ENCODE results near the gene ZNF367.

ZNF367 gene

GRCh38 chr9:96398582-96399324 lies 19.4 kb downstream of the ZNF367 start:
- no peak overlapping the region for H3K4me2 ChIP-seq (ENCODE audit: low read length)
- no peaks in the 10 kb centered on the region for H3K27me3 ChIP-seq (ENCODE audit: low read depth, low read length)
- peaks cover 29% of the 10 kb centered on the region for H3K36me3 ChIP-seq (replicated peaks; ENCODE audit: low read depth, low read length)
- no peak overlapping the region for H2AFZ ChIP-seq (ENCODE audit: low read depth, low read length)
- H3K9me3 ChIP-seq (ENCODE audit: insufficient read depth, low read length), result no peaks in the 10 kb centered on the region
- TF ChIP-seq, protein P1, sequence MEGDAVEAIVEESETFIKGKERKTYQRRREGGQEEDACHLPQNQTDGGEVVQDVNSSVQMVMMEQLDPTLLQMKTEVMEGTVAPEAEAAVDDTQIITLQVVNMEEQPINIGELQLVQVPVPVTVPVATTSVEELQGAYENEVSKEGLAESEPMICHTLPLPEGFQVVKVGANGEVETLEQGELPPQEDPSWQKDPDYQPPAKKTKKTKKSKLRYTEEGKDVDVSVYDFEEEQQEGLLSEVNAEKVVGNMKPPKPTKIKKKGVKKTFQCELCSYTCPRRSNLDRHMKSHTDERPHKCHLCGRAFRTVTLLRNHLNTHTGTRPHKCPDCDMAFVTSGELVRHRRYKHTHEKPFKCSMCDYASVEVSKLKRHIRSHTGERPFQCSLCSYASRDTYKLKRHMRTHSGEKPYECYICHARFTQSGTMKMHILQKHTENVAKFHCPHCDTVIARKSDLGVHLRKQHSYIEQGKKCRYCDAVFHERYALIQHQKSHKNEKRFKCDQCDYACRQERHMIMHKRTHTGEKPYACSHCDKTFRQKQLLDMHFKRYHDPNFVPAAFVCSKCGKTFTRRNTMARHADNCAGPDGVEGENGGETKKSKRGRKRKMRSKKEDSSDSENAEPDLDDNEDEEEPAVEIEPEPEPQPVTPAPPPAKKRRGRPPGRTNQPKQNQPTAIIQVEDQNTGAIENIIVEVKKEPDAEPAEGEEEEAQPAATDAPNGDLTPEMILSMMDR (IDR thresholded peaks at IDR 0.05; ENCODE audit: low read depth, low read length), result no peak
- TF ChIP-seq EZH2phosphoT487 (IDR thresholded peaks at IDR 0.05; ENCODE audit: low read depth), result no peak
- peaks cover 84% of the 10 kb centered on the region for H3K79me2 ChIP-seq (ENCODE audit: low read length)
- no peak overlapping the region for H3K4me3 ChIP-seq (ENCODE audit: low read length)
- no peak overlapping the region for H3K9ac ChIP-seq (ENCODE audit: low read length)
- peaks cover 51% of the 10 kb centered on the region for H4K20me1 ChIP-seq (ENCODE audit: insufficient read depth, low read length)
- peak overlapping the region; percentile 6; the same call in 1 of the 2 replicates for H3K27ac ChIP-seq (ENCODE audit: low read length)
- H3K4me1 ChIP-seq (ENCODE audit: low read length), result no peaks in the 10 kb centered on the region

DNA sequence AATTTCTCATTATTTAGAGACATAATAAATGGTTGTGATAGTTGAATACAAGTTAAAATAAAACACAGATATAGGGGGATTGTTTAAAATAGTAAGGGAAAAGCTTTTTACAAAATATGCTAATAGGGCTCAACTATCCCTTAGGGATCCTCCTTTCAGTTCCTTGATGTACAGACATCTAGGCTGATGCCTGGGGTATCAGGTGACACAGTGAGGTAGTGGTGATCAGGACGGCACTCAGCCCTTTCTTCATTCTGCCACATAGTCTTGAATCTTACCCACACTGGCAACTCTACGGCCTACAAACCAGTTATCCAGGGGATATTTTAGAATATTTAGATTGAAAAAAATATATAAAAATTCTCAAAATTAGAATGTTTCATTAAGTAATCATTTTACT lies 22.2 kb downstream of the ZNF367 start:
- H3K9me3 ChIP-seq (ENCODE audit: insufficient read depth, low read length), result no peaks in the 10 kb centered on the region
- no peak overlapping the region for H3K9ac ChIP-seq (ENCODE audit: low read length)
- H3K4me1 ChIP-seq (ENCODE audit: low read length), result no peaks in the 10 kb centered on the region
- H3K79me2 ChIP-seq (ENCODE audit: low read length), result peaks cover 58% of the 10 kb centered on the region
- peaks cover 40% of the 10 kb centered on the region for H4K20me1 ChIP-seq (ENCODE audit: insufficient read depth, low read length)
- peaks cover 46% of the 10 kb centered on the region for H3K36me3 ChIP-seq (replicated peaks; ENCODE audit: low read depth, low read length)
- H3K27ac ChIP-seq (ENCODE audit: low read length), result no peak overlapping the region
- no peak overlapping the region for H2AFZ ChIP-seq (ENCODE audit: low read depth, low read length)
- no peak overlapping the region for H3K4me3 ChIP-seq (ENCODE audit: low read length)
- no peak overlapping the region for H3K4me2 ChIP-seq (ENCODE audit: low read length)
- TF ChIP-seq, protein P1 (IDR thresholded peaks at IDR 0.05; ENCODE audit: low read depth, low read length), result no peak
- no peak for TF ChIP-seq EZH2phosphoT487 (IDR thresholded peaks at IDR 0.05; ENCODE audit: low read depth)
- no peaks in the 10 kb centered on the region for H3K27me3 ChIP-seq (ENCODE audit: low read depth, low read length)

GRCh38 chr9:96394832-96395496 lies 23.2 kb downstream of the ZNF367 start:
- Histone ChIP-seq H4K20me1 (ENCODE audit: insufficient read depth, low read length) (peaks cover 31% of the 10 kb centered on the region), H3K27me3 (ENCODE audit: low read depth, low read length) (no peaks in the 10 kb centered on the region), H3K9me3 (ENCODE audit: insufficient read depth, low read length) (no peaks in the 10 kb centered on the region), H3K79me2 (ENCODE audit: low read length) (peaks cover 48% of the 10 kb centered on the region), H3K4me1 (ENCODE audit: low read length) (no peaks in the 10 kb centered on the region), H3K4me3 (ENCODE audit: low read length) (no peak overlapping the region), H3K27ac (ENCODE audit: low read length) (no peak overlapping the region), H3K9ac (ENCODE audit: low read length) (no peak overlapping the region), H3K36me3 (replicated peaks; ENCODE audit: low read depth, low read length) (peaks cover 49% of the 10 kb centered on the region), H3K4me2 (ENCODE audit: low read length) (no peak overlapping the region), H2AFZ (ENCODE audit: low read depth, low read length) (no peak overlapping the region)
- TF ChIP-seq EZH2phosphoT487 (IDR thresholded peaks at IDR 0.05; ENCODE audit: low read depth), result no peak
- TF ChIP-seq, protein P1 (IDR thresholded peaks at IDR 0.05; ENCODE audit: low read depth, low read length), result no peak

- H3K9me3 ChIP-seq (ENCODE audit: insufficient read depth, low read length), result no peaks in the 10 kb centered on the region
- H3K27ac ChIP-seq (ENCODE audit: low read length), result no peak overlapping the region
- H3K27me3 ChIP-seq (ENCODE audit: low read depth, low read length), result no peaks in the 10 kb centered on the region
- H3K4me2 ChIP-seq (ENCODE audit: low read length), result no peak overlapping the region
- peaks cover 58% of the 10 kb centered on the region for H3K36me3 ChIP-seq (replicated peaks; ENCODE audit: low read depth, low read length)
- H3K4me3 ChIP-seq (ENCODE audit: low read length), result no peak overlapping the region
- H3K9ac ChIP-seq (ENCODE audit: low read length), result no peak overlapping the region
- H3K79me2 ChIP-seq (ENCODE audit: low read length), result peaks cover 24% of the 10 kb centered on the region
- H2AFZ ChIP-seq (ENCODE audit: low read depth, low read length), result no peak overlapping the region
- H3K4me1 ChIP-seq (ENCODE audit: low read length), result no peaks in the 10 kb centered on the region
- TF ChIP-seq, protein P1 (IDR thresholded peaks at IDR 0.05; ENCODE audit: low read depth, low read length), result no peak
- no peak for TF ChIP-seq EZH2phosphoT487 (IDR thresholded peaks at IDR 0.05; ENCODE audit: low read depth)
- peaks cover 13% of the 10 kb centered on the region for H4K20me1 ChIP-seq (ENCODE audit: insufficient read depth, low read length)
Observed at GRCh38 chr9:96392263-96392662, 25.9 kb downstream of the ZNF367 start.
